Smooth muscle cell of the coronary artery (primary cell): ENCODE results near the gene PPP4C. TPM values are rescaled to one million over a fixed set of nuclear protein-coding genes. Genes with fewer than 3 reads are reported as not detected.

Source experiments
- total RNA-seq: library from RNA; depleted of rRNA; stranded (reverse); fragments of >200 nt; gene quantifications from 2 replicates; pipeline ENCODE4 v1.2.3, GENCODE V29; 2014; ENCODE audit warnings: low replicate concordance

Gene PPP4C
- 243 and 256 TPM in 2 replicates for total RNA-seq

DNA sequence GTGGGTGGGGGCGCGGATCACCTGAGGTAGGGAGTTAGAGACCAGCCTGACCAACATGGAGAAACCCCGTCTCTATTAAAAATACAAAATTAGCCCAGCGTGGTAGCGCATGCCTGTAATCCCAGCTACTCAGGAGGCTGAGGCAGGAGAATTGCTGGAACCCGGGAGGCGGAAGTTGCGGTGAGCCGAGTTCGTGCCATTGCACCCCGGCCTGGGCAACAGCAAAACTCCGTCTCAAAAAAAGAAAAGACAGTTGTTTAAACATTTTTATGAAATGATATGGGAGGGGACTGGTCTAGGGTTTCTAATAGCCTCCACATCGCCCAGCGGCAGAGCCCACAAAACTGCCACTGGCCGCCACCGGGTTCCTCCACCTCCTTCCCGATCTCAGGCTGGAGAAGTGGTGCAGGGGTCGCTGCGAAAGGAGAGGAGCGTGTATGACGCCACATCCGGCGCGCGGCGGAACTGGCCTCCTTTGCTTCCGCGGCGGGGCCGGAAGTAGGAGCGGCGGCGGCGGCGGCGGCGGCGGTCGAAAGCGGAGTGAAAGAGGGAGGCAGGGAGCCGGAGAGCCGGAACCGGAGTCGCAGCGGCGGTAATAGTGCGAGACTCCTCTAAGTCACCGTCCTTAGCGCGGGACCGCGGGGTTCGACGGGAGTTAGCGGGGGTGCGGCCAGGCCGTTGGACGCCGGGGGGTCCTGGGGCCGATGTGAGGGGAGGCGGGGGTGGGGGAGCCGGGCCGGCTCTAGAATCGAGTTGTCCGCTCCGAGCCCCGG is at the start of gene PPP4C:
Gene PPP4C (plus strand): TSS at position 492 of the 773 bp plus-strand sequence. CDS start 384 bp downstream, outside the sequence.

DNA sequence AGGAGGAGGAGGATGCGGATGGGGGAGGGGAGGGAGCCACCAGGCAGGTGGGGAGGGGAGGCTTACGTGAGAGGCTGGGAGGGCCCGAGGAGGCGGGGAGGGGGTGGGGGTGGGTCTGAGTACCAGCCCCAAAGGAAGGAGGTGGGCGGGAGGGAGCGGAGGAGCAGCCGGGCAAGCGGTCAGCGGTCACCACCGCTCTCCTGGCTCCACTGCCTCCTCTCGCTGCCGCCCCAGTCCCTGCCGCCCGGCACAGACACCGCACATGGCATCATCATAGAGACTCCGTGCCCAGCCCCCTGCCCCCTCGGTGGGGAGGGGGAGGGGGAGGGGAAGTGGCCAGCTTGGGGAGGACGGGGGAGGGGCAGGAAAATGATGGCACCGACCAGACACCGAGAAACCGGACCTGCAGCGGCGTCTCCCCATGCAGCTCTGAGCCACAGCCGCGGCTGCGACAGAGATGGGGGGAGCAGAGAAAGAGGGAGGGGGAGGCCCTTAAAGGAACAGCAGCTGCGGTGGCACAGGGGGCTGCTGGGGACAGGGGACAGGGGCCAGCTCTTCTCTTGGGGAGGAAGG is 44.9 kb upstream of the PPP4C start, which contains the start of gene TLCD3B:
Gene TLCD3B (minus strand): TSS at position 431 of the 573 bp plus-strand sequence. CDS start 744 bp downstream, outside the sequence.

DNA sequence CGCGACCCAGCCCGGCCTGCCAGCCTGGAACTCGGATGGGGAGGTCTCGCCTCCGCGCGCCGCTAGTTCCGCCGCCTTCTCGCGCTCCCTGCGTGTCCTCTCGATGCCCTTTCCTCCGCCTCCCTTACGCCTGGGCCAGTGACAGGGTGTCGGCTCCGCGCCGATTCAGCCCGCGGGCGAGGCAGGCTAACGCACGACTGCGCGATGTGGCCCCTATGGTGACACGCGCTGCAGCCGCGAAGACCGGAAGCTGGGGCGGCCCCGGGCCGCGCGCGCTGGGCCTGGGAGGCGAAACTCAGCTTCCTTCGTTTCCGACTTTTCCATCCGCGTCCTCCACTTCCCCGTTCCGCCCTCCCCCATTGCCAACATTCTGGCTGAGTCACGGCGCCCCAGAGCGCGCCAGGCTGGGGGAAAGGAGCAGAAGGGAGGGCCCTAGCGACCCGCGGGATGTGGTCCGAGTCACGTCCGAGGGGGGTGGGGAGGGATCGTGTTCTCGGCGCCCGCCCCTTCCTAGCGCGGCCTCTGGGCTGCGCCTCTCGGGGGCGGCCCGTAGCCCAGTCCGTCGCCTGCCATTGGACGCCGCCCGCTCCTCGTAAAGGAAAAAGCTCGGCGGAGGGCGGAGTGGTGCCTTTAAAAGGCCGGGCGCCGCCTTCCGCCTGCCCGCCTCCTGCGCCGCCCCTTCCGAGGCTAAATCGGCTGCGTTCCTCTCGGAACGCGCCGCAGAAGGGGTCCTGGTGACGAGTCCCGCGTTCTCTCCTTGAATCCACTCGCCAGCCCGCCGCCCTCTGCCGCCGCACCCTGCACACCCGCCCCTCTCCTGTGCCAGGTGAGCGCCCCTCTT is 10.5 kb upstream of the PPP4C start, which contains the start of gene ALDOA:
Gene ALDOA (plus strand): TSS at position 659 of the 841 bp plus-strand sequence. CDS start 1,138 bp downstream, outside the sequence.

DNA sequence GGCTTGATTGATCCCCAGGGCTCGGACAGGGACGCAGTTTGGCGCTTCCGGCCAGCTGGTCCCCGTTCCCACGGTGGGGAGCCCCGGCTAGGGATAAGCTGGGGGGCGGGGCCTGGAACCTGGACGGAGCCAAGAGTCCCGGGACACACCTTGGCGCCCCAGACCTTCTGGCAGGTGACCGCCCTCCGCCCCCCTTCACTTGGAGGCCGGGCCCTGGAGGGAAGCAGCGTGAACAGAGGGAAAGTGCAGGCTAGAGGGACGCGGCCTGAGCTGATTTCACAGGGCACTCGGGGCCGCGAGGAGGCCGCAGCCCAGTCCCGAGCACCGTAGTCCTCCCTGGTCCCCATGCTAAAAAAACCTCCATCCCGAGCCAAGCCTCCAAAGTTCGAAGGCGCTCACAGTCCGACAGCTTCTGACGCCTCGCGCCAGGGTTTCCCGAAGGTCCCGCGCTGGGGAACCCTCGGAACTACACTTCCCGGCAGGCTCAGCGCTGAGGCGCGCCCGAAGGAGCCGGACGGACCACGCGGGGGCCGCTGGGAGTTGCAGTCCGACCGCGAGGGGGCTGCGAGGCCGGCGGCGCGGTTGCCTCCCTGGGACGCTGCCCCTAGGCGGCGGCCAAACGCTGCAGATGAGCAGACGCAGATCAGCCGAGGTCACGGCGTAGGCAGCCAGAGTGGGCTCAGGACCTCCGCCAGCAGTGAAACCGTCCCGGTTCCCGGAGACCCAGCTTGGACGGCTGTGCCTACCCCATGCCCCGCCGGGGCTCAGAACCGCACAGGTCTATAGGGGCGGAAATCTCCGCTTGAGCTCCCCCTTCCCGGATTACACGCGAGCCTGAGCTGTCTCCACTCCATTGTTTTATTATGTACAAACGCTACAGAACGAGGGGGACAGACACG is 15.9 kb downstream of the PPP4C start, which contains the start of gene TBX6:
Gene TBX6 (minus strand): TSS at position 451 of the 899 bp plus-strand sequence. CDS start 731 bp downstream, outside the sequence.

DNA sequence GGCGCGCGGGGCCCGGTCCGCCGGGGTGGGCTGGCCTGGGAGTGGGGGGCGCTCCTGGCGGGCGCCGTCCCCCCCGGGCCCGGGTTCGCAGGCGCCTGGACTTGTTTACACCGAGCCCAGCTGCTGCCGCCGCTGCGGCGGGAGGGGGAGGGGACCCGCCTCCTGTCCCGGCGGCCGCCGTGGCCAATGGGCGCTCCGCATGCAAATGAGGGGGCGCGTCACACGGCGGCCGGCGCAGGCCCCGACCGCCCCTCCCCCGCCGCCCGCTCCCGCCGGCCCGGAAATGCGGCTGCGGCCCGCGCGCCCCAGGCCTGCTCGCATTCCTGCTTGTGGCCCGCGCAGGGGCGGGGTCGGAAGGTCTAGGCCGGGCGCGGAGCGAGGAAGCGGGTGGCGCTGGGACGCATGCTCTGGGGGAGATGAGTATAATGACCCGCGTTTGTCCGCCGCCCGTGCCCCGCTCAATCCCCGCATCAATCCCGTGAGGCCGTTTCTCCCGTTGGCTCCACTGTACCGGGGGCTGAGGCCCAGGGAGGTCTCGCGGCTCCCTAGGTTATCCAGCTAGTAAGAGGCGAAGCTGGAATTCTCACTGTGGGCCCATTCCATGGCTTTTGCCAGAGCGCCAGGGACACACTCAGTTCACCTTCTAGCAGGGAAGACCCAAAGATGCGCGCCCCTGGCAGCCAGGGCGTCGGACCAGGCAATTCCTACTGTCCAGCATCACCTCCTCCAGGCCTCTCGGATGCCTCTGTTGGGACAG is 20.5 kb downstream of the PPP4C start, which contains the start of gene YPEL3:
Gene YPEL3 (minus strand): TSS at position 109 of the 757 bp plus-strand sequence. CDS start 731 bp downstream, outside the sequence.

DNA sequence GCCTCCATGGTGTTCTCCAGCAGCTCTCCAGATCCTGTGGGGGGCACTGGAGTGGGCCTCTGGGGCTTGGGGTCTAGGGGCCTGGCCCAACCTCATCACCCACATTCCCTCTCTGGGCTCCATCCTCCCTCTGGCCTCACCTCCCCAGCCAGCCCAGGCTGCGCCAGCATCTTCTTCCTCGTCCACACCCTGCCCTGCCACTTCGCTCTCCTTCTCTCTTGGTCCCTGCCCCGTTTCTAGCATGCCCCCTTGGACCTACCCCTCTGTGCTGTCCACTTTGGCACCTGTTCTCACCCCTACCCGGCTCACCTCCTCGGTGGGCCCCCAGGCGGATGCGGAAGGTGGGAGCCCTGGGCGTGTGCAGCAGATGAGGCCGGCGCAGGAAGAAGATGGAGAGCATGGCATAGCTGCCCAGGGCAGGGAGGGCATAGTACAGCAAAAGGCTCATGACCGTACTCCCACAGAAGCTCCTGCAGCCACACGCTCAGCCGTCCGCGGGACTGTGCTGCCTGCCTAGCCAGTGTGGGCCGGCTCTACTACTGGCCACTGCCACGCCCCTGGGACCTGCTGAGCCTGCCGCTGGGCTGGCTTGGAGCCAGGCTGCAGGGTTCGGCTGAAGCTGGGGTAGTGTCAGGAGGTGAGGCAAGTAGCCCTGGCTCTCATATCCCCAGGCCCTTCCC is 37.4 kb downstream of the PPP4C start, which contains the start of gene GDPD3:
Gene GDPD3 (minus strand): TSS at position 507 of the 680 bp plus-strand sequence. CDS start 59 bp downstream, at position 448.

Other genes starting within 250 kb of the PPP4C start
- 65.0 and 80.7 TPM in 2 replicates for gene CDIPT, start 212.8 kb upstream of the PPP4C start, total RNA-seq
- 2.3 and 6.6 TPM in 2 replicates for gene SEZ6L2, start 176.4 kb upstream of the PPP4C start, total RNA-seq
- gene ASPHD1, start 175.5 kb upstream of the PPP4C start, total RNA-seq, result 3.4 and 13.5 TPM in 2 replicates
- 4.9 and 5.7 TPM in 2 replicates for gene KCTD13, start 149.8 kb upstream of the PPP4C start, total RNA-seq
- 47.5 and 77.3 TPM in 2 replicates for gene TMEM219, start 113.9 kb upstream of the PPP4C start, total RNA-seq
- 36.0 and 45.1 TPM in 2 replicates for gene TAOK2, start 102.1 kb upstream of the PPP4C start, total RNA-seq
- 5.9 and 6.8 TPM in 2 replicates for gene HIRIP3, start 80.4 kb upstream of the PPP4C start, total RNA-seq
- gene INO80E, start 79.8 kb upstream of the PPP4C start, total RNA-seq, result 11.5 and 13.8 TPM in 2 replicates
- gene DOC2A, start 65.0 kb upstream of the PPP4C start, total RNA-seq, result 0.08 and 0.23 TPM in 2 replicates
- gene C16orf92, start 52.8 kb upstream of the PPP4C start, total RNA-seq, result not detected in 2 replicates
- gene TLCD3B, start 44.7 kb upstream of the PPP4C start, total RNA-seq, result not detected in 2 replicates
- gene ALDOA, start 10.2 kb upstream of the PPP4C start, total RNA-seq, result 454 and 683 TPM in 2 replicates
- under 0.01 and 0.12 TPM in 2 replicates for gene TBX6, start 15.9 kb downstream of the PPP4C start, total RNA-seq
- 8.1 and 11.5 TPM in 2 replicates for gene YPEL3, start 20.2 kb downstream of the PPP4C start, total RNA-seq
- 0.60 and 4.4 TPM in 2 replicates for gene GDPD3, start 37.5 kb downstream of the PPP4C start, total RNA-seq
- 27.1 and 40.4 TPM in 2 replicates for gene MAPK3, start 47.2 kb downstream of the PPP4C start, total RNA-seq
- gene CORO1A, start 107.6 kb downstream of the PPP4C start, total RNA-seq, result 0.47 and 1.9 TPM in 2 replicates
- gene BOLA2B, start 117.7 kb downstream of the PPP4C start, total RNA-seq, result 23.3 and 43.5 TPM in 2 replicates
- 6.2 and 39.7 TPM in 2 replicates for gene SLX1A, start 117.9 kb downstream of the PPP4C start, total RNA-seq
- gene SULT1A3, start 123.3 kb downstream of the PPP4C start, total RNA-seq, result 1.2 and 1.4 TPM in 2 replicates
- 0.68 and 1.5 TPM in 2 replicates for gene NPIPB13, start 172.5 kb downstream of the PPP4C start, total RNA-seq